Activated T-cell treated with anti-CD3 and anti-CD28 coated beads for 48 hours (primary cell): ENCODE measurements around the gene DAP.
"Not testable (repeated sequence)": the region's sequence is repeated elsewhere in the genome, so short reads cannot be mapped to it uniquely, and the experiment has no call there.

Experiments
- DNase-seq: peaks from one replicate; pipeline ENCODE4 v3.0.0-alpha.2; 2020; ENCODE audit warnings: low read depth

Gene DAP

DNA sequence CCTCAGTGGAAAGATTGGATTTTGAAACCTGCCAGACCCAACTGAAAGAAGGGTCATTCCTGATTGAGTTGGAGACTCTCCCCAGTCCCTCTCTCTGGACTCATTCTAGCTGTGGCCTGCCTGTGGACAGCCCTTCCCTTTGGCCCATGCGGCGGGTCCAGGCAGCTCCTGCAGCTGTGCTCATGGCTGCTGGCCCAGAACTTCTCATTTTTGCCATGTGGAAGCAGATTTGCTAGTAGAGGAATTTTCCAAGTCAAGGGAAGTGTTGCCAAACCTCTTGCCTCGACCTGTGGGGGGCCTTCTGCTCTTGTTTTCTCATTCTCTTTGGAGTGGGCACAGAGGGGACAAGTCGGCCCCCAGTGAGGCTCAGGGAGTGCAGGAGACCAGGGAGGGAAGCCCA lies 108.0 kb downstream of the DAP start:
- DNase-seq = no peak

GRCh38 chr5:10652606-10653005 lies 108.4 kb downstream of the DAP start:
- DNase-seq = no peak

DNA sequence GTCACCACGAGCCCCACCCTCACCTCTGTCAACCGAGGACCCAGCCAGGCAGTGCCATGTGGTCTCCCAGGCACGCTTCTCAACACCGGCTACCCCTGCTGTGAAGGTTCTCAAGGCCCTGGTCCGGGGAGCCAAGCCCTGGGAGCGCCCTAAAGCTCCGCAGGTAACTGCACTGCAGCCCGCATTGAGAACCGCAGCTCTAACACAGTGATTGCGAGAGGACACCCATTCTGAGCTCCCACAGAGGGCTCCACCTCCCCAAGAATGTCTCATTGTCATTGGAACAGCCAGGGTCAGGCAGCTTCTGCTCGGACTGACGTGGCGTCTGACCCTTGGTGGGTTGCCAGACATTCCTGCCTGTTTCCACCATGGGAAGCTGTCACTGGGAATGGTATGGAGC lies 108.9 kb downstream of the DAP start:
- no peak for DNase-seq

- DNase-seq = no peak
Observed at GRCh38 chr5:10649666-10650380, 111.2 kb downstream of the DAP start.

DNA sequence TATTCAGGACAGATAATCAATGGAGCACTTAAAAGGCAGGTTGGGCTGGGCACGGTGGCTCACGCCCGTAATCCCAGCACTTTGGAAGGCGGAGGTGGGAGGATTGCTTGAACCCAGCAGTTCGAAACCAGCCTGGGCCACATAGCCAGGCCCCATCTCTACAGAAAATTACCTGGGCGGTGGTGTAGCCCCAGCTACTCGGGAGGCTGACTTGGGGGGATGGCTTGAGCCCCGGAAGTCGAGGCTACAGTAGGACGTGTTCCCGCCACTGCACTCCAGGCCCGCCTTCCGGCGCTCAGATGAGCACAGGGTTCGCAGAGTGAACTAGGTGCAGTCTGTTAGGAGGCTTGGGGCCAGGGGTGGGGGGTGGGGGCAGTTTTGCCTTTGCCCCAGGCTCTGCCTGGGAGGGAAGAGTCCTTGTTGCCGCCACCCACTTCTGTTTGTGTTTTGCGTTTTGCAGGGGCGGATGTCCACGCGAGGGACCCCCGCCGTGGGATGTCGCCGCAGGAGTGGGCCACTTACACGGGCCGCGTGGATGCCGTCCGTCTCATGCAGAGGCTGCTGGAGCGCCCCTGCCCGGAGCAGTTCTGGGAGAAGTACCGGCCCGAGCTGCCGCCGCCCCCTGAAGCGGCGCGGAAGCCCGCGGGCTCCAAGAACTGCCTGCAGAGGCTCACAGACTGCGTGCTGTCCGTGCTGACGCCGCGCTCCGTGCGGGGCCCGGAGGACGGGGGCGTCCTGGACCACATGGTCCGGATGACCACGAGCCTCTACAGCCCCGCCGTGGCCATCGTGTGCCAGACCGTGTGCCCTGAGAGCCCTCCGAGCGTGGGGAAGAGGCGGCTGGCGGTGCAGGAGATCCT lies 112.0 kb downstream of the DAP start:
- no peak for DNase-seq

DNA sequence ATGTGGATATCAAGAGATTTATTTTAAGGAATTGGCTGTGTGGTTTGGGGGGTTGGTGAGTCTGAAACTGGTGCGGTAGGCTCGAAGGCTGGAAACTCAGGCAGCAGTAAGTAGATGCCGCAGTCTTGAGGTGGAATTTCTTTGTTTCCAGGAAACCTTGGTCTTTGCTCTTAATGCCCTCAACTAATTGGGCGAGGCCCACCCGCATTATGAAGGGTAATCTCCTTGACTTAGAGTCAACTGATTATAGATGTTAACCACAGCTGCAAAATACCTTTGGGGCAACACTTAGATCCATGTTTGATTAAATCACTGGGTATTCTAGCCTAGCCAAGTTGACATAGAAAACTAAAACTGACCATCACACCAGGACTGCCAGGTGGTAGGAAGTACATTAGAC lies 113.4 kb downstream of the DAP start:
- DNase-seq = no peak

- no peak for DNase-seq
Observed at GRCh38 chr5:10645671-10646070, 115.4 kb downstream of the DAP start.

- no peak for DNase-seq
Observed at GRCh38 chr5:10645146-10645545, 115.9 kb downstream of the DAP start.

- DNase-seq = no peak
Observed at GRCh38 chr5:10644192-10644591, 116.8 kb downstream of the DAP start.

- no peak for DNase-seq
Observed at GRCh38 chr5:10642367-10642766, 118.7 kb downstream of the DAP start.

GRCh38 chr5:10639846-10640368 lies 121.1 kb downstream of the DAP start:
- no peak for DNase-seq

DNA sequence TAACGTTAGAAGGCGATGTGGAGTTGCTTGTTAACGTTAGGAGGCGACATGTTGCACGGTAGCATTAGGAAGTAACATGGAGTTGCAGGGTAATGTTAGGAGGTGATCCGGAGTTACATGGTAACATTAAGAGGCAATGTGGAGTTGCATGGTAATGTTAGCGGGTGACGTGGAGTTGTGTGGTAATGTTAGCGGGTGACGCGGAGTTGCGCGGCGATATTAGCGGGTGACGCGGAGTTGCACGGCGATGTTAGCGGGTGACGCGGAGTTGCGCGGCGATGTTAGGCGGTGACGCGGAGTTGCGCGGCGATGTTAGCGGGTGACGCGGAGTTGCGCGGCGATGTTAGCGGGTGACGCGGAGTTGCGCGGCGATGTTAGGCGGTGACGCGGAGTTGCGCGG lies 122.3 kb downstream of the DAP start:
- DNase-seq = not testable (repeated sequence)

GRCh38 chr5:10637944-10638343 lies 123.1 kb downstream of the DAP start:
- DNase-seq = no peak

GRCh38 chr5:10636363-10637142 lies 124.5 kb downstream of the DAP start:
- DNase-seq = no peak

DNA sequence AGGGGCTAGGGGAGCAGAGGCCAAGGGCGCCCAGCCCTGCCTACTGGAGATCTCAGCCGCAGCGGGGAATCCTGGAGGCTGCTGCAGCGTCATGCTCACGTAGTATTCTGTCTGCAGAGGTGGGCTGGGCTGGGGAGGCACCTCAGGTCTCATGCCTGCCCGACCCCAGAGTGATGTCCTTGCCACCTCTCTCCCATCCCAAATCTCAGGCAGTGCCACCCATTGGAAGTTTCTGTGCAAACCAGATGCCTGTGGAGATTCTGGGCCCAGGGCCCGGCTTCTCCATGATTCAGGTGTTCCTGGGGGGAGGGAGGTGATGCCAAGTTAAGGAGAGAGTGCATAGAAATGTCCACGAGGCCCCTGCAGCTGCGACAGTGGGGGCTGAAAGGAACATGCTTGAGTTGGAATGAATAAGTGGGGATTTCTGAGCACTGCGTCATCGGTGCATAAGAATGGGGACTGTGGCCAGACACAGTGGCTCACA lies 125.1 kb downstream of the DAP start:
- DNase-seq = no peak

DNA sequence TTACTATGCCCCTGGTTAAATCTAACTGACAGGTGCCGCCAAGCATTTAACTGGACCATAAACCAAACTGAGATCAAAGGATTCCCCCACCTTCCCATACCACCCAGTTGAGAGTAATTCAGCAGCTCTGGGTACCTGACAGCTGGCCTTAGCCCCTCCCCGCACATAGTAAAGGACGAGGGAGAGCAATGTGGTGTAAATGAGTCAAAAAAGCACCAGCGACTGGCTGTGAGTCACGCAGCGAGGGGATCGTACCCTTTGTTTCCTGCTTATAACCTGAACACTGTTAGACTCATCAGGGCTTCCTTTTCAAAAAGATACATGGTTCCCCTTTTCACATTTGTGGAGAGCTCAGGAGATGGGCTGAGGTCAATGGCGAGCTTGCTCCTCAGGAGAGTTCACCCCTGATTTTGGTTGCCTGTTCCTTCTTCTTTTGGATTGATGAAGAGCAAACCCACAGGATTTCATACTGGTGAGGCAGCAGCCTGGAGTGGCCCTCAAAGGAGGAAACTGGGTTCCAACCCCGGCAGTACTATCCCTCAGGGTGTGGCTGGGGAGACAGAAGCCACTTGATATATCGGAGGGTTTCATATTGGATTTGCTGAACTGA lies 125.7 kb downstream of the DAP start:
- DNase-seq = peak; percentile 77

- DNase-seq = no peak
Observed at GRCh38 chr5:10634562-10634961, 126.5 kb downstream of the DAP start.

- no peak for DNase-seq
Observed at GRCh38 chr5:10634050-10634449, 127.0 kb downstream of the DAP start.

GRCh38 chr5:10633271-10634049 lies 127.6 kb downstream of the DAP start:
- no peak for DNase-seq

DNA sequence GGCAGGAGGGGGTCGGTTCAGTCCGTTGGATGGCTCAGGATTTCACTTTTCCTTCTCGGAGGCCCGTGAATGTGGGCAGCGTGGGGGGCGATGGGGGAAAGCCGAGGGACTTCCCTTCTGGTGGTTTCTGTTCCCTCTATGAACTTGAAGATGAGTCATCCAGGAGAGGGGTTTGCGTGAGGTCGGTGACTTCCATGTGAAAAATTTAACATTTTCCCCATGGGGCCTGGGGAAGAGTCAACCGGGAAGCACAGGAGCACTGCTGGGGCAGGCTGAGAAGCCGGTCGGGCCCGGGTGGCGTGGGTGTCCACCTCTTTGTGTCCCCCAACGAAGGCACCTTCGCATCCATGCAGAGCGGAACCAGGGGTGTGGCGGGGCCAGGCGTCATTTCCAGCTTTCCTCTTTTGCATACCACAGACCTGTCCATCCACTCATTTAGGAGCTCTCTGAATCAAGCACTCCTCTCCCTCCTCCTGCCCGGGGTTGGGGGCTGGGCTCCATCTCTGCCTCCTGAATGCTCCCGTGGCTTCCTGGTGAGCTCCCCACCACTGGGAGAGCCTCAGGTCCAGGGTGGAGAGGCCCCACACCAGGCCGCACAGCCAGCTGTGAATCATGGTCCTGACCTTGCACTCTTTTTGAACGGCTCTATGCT lies 128.8 kb downstream of the DAP start:
- peak; percentile 65 for DNase-seq
